ENCODE measurements around the gene FBLN2.

DNA sequence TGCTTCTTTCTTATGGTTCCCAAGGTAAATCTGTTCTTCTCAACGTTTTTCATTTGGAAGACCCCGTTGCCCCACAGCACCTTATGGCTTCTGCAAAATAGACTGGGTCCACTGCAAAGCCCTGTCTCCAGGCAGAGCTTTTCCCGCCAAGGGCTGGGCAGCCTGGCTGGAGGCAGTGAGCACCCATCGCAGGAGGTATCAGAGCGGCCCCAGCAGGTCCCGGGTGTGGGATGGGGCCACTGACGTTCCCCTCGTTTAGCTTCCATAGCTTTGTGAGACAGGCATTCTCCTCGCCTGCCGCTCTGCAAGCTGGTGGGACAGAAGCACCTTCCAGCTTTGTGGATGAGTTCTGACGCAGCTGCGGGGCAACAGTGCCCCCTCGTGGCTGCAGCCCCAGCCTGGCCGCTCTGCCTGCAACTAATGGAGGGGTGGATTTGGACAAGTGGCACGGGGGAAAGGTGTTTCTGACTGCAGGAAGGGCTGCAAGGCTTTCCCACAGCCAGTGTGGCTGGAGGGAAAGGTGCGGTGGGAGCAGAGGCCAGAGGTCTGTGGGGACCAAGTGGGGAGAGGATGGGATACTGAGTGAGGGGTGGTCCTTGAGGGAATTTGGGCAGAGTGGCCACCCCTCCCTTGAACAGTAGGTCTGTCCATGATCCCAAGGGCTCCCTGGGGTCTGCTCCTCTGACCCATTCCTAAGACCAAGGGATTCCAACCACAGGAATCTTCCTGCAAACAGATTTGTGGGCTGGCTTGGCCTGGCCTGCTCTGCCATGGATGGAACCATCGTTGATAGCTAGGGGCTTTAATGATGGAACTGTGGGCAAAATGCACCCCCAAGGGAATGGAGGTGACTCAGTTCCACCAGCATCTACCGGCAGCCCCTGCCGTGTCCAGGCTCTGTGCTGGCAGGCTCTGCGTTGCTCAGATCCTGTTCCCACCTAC lies 99.4 kb downstream of the FBLN2 start:
- TF ChIP-seq CTCF (IDR thresholded peaks at IDR 0.05) (peak; percentile 95), PHF8 (IDR thresholded peaks at IDR 0.05; ENCODE audit: borderline replicate concordance, low read depth) (no peak), ZC3H11A (IDR thresholded peaks at IDR 0.05) (no peak), POLR2A (IDR thresholded peaks at IDR 0.05; ENCODE audit: low read length) (no peak), SREBF2 (IDR thresholded peaks at IDR 0.05) (no peak), NPAS2 (CRISPR knock-in tag; IDR thresholded peaks at IDR 0.05; ENCODE audit: borderline replicate concordance) (no peak), RCOR1 (IDR thresholded peaks at IDR 0.05; ENCODE audit: low read depth, low read length) (no peak), JUN (IDR thresholded peaks at IDR 0.05) (no peak), POLR2AphosphoS2 (conservative IDR thresholded peaks at IDR 0.05; ENCODE audit: low read length) (no peak), TP53 (CRISPR knock-in tag; IDR thresholded peaks at IDR 0.05) (no peak), KDM5A (IDR thresholded peaks at IDR 0.05) (no peak), KDM1A (IDR thresholded peaks at IDR 0.05; ENCODE audit: low read depth) (no peak), RAD21 (conservative IDR thresholded peaks at IDR 0.05 in 1 of 2, IDR thresholded peaks at IDR 0.05 in 1 of 2) (peak; percentile 98), HMGXB4 (CRISPR knock-in tag; IDR thresholded peaks at IDR 0.05; ENCODE audit: borderline replicate concordance) (no peak)

Measured in A549 (cell line).